T-helper 9 cell (primary cell): ENCODE data around the gene YPEL1.
"Not testable (repeated sequence)": the region's sequence is repeated elsewhere in the genome, so short reads cannot be mapped to it uniquely, and the experiment has no call there.

Experiments used
- DNase-seq: peaks from one replicate; pipeline ENCODE4 v3.0.0-alpha.2; 2020

YPEL1 gene

GRCh38 chr22:21697880-21698279 lies 37.7 kb downstream of the YPEL1 start:
- no peak for DNase-seq

GRCh38 chr22:21697021-21697771 lies 38.4 kb downstream of the YPEL1 start:
- DNase-seq, result no peak

- no peak for DNase-seq
These were observed 39.5 kb downstream of the YPEL1 start for GRCh38 chr22:21696115-21696514.

- no peak for DNase-seq
These were observed 40.0 kb downstream of the YPEL1 start for GRCh38 chr22:21695430-21696085.

GRCh38 chr22:21694795-21695429 lies 40.7 kb downstream of the YPEL1 start:
- no peak for DNase-seq

GRCh38 chr22:21694394-21694793 lies 41.2 kb downstream of the YPEL1 start:
- no peak for DNase-seq

GRCh38 chr22:21693999-21694341 lies 41.6 kb downstream of the YPEL1 start:
- DNase-seq, result no peak

GRCh38 chr22:21693333-21693998 lies 42.1 kb downstream of the YPEL1 start:
- DNase-seq, result no peak

GRCh38 chr22:21692856-21693255 lies 42.7 kb downstream of the YPEL1 start:
- not testable (repeated sequence) for DNase-seq

GRCh38 chr22:21691816-21692215 lies 43.8 kb downstream of the YPEL1 start:
- no peak for DNase-seq

- no peak for DNase-seq
These were observed 45.2 kb downstream of the YPEL1 start for GRCh38 chr22:21690401-21690801.

GRCh38 chr22:21688706-21689381 lies 46.8 kb downstream of the YPEL1 start:
- DNase-seq, result no peak

GRCh38 chr22:21688341-21688705 lies 47.3 kb downstream of the YPEL1 start:
- no peak for DNase-seq

GRCh38 chr22:21687685-21688259 lies 47.8 kb downstream of the YPEL1 start:
- DNase-seq, result no peak

GRCh38 chr22:21686634-21687393 lies 48.8 kb downstream of the YPEL1 start:
- DNase-seq, result no peak

GRCh38 chr22:21686193-21686608 lies 49.4 kb downstream of the YPEL1 start:
- DNase-seq, result no peak

GRCh38 chr22:21685164-21685513 lies 50.5 kb downstream of the YPEL1 start:
- DNase-seq, result no peak

GRCh38 chr22:21684492-21685163 lies 51.0 kb downstream of the YPEL1 start:
- no peak for DNase-seq

GRCh38 chr22:21683401-21683811 lies 52.2 kb downstream of the YPEL1 start:
- no peak for DNase-seq

- DNase-seq, result no peak
These were observed 53.0 kb downstream of the YPEL1 start for GRCh38 chr22:21682385-21683175.
